DOHH2 (cell line): ENCODE data around the gene HEMGN.

ENCODE experiments used
- CTCF ChIP-seq: fragments of 200-600 bp; sonication (generic); IDR thresholded peaks from one replicate; pipeline ENCODE4 v1.5.1; 2014; ENCODE audit warnings: antibody characterized with exemption, mild to moderate bottlenecking, low read depth, low read length; ENCODE audit not compliant: poor library complexity, severe bottlenecking
- EZH2phosphoT487 ChIP-seq: fragments of 200-600 bp; sonication (generic); IDR thresholded peaks from 2 replicates; pipeline ENCODE4 v1.6.1; 2017; ENCODE audit warnings: borderline replicate concordance, mild to moderate bottlenecking, antibody characterized with exemption, low read length, moderate library complexity, mixed read lengths

GRCh38 chr9:97969014-97969413 lies 31.0 kb upstream of the HEMGN start:
- TF ChIP-seq CTCF (no peak), EZH2phosphoT487 (no peak)
